GM23338 (cell line): ENCODE measurements around the gene HOXD8. TPM values are rescaled to one million over a fixed set of nuclear protein-coding genes. Genes with fewer than 3 reads are reported as not detected.

ENCODE experiments used
- ATAC-seq: fragments of 200-7000 bp; cut with Tn5 transposase; 3 replicates; pipeline ENCODE4 v1.9.1; 2020
- DNase-seq: peaks from one replicate; pipeline ENCODE4 v3.0.0-alpha.2; 2015; ENCODE audit warnings: low spot score
- H2AFZ ChIP-seq: fragments of 200-600 bp; sonication (generic); 2 replicates; pipeline ENCODE4 v1.8.0; 2016; ENCODE audit warnings: antibody characterized with exemption, mild to moderate bottlenecking, moderate library complexity
- H3F3A ChIP-seq: fragments of 200-600 bp; sonication (generic); replicated peaks from 2 replicates; pipeline ENCODE4 v1.8.0; 2017; ENCODE audit warnings: antibody characterized with exemption, mixed run types, low read depth
- H3K27ac ChIP-seq: fragments of 200-600 bp; sonication (generic); 2 replicates; pipeline ENCODE4 v1.6.1; 2016; ENCODE audit warnings: low read depth
- H3K27me3 ChIP-seq: fragments of 200-600 bp; sonication (generic); 2 replicates; pipeline ENCODE4 v1.8.0; 2016; ENCODE audit warnings: mild to moderate bottlenecking, mixed run types, moderate library complexity; ENCODE audit not compliant: insufficient read depth
- H3K36me3 ChIP-seq: fragments of 200-600 bp; sonication (generic); 2 replicates; pipeline ENCODE4 v1.8.0; 2016; ENCODE audit warnings: mild to moderate bottlenecking; ENCODE audit not compliant: insufficient read depth
- H3K4me1 ChIP-seq: fragments of 200-600 bp; sonication (generic); 2 replicates; pipeline ENCODE4 v1.8.0; 2016; ENCODE audit warnings: mild to moderate bottlenecking, moderate library complexity; ENCODE audit not compliant: insufficient read depth
- H3K4me2 ChIP-seq: fragments of 200-600 bp; sonication (generic); 2 replicates; pipeline ENCODE4 v1.7.1; 2017; ENCODE audit warnings: mixed run types
- H3K4me3 ChIP-seq: fragments of 200-600 bp; sonication (generic); 2 replicates; pipeline ENCODE4 v1.6.1; 2016; ENCODE audit warnings: mixed run types
- H3K79me2 ChIP-seq: fragments of 200-600 bp; sonication (generic); replicated peaks from 2 replicates; pipeline ENCODE4 v1.8.0; 2017; ENCODE audit warnings: mild to moderate bottlenecking; ENCODE audit not compliant: insufficient read depth
- H3K9me2 ChIP-seq: fragments of 200-600 bp; sonication (generic); 2 replicates; pipeline ENCODE4 v1.8.0; 2017; ENCODE audit not compliant: insufficient read depth
- H4K20me1 ChIP-seq: fragments of 200-600 bp; sonication (generic); replicated peaks from 2 replicates; pipeline ENCODE4 v1.8.0; 2017; ENCODE audit warnings: mild to moderate bottlenecking; ENCODE audit not compliant: insufficient read depth
- H3K27ac Mint-ChIP-seq: 2 replicates; pipeline ENCODE4 v1.8.0; 2020; ENCODE audit warnings: inconsistent platforms, mild to moderate bottlenecking, moderate library complexity, mixed read lengths
- H3K27me3 Mint-ChIP-seq: 3 replicates; pipeline ENCODE4 v1.8.0; 2022; ENCODE audit warnings: low read depth, mild to moderate bottlenecking, moderate library complexity, mixed read lengths, inconsistent platforms; ENCODE audit not compliant: insufficient read depth, poor library complexity
- H3K36me3 Mint-ChIP-seq: 3 replicates; pipeline ENCODE4 v1.8.0; 2021; ENCODE audit warnings: low read depth, mild to moderate bottlenecking, inconsistent platforms, moderate library complexity, mixed read lengths
- H3K4me1 Mint-ChIP-seq: 3 replicates; pipeline ENCODE4 v1.8.0; 2020; ENCODE audit warnings: mild to moderate bottlenecking, inconsistent platforms, mixed read lengths
- H3K4me3 Mint-ChIP-seq: 3 replicates; pipeline ENCODE4 v1.8.0; 2021; ENCODE audit warnings: moderate library complexity, mild to moderate bottlenecking, inconsistent platforms, mixed read lengths
- H3K9me3 Mint-ChIP-seq: 3 replicates; pipeline ENCODE4 v1.8.0; 2020; ENCODE audit warnings: moderate library complexity, mild to moderate bottlenecking, inconsistent platforms, mixed read lengths
- CREB1 ChIP-seq: fragments of 250-450 bp; sonication (Bioruptor Pico); IDR thresholded peaks from 2 replicates; pipeline ENCODE4 v1.5.0; 2020; ENCODE audit warnings: low read depth, mild to moderate bottlenecking, moderate library complexity
- EZH2 ChIP-seq: fragments of 200-600 bp; sonication (generic); IDR thresholded peaks from one replicate; pipeline ENCODE4 v1.8.0; 2017; ENCODE audit warnings: antibody characterized with exemption, mild to moderate bottlenecking, low read depth; ENCODE audit not compliant: unreplicated experiment
- EZH2phosphoT487 ChIP-seq: fragments of 200-600 bp; sonication (generic); IDR thresholded peaks from one replicate; pipeline ENCODE4 v1.8.1; 2018; ENCODE audit warnings: antibody characterized with exemption; ENCODE audit not compliant: unreplicated experiment
- JUNB ChIP-seq: IDR thresholded peaks from one replicate; pipeline ENCODE4 v1.6.1; 2016; ENCODE audit warnings: antibody characterized with exemption; ENCODE audit not compliant: unreplicated experiment
- POLR2AphosphoS5 ChIP-seq: IDR thresholded peaks from 2 replicates; pipeline ENCODE4 v1.6.1; 2016; ENCODE audit warnings: antibody characterized with exemption, low read depth
- REST ChIP-seq: IDR thresholded peaks from one replicate; pipeline ENCODE4 v1.6.1; 2018; ENCODE audit warnings: antibody characterized with exemption; ENCODE audit not compliant: unreplicated experiment
- ZNF114 ChIP-seq: fragments of 250-450 bp; sonication (Bioruptor Pico); IDR thresholded peaks from 2 replicates; pipeline ENCODE4 v1.5.0; 2020; ENCODE audit warnings: mild to moderate bottlenecking, moderate library complexity
- polyA plus RNA-seq: library from polyadenylated mRNA; unstranded; fragments of >200 nt; fragmentation: Nextera tagmentation; extraction: Ambion mirVana; gene quantifications from 2 replicates; pipeline ENCODE4 v1.2.1, GENCODE V29; 2016
- total RNA-seq: library from RNA; depleted of rRNA; stranded (reverse); fragments of >200 nt; shearing (Covaris generic); gene quantifications from 2 replicates; pipeline ENCODE4 v1.2.3, GENCODE V29; 2014
- TF ChIP-seq, protein P1 (sequence below): fragments of 250-450 bp; sonication (Bioruptor Pico); IDR thresholded peaks from 2 replicates; pipeline ENCODE4 v1.5.0; 2020; ENCODE audit warnings: mild to moderate bottlenecking, moderate library complexity
- TF ChIP-seq, protein P2 (sequence below): IDR thresholded peaks from 2 replicates; pipeline ENCODE4 v1.6.1; 2016; ENCODE audit warnings: antibody characterized with exemption
- TF ChIP-seq, protein P3 (sequence below), 2 experiments: fragments of 200-600 bp in 1 of 2; sonication (generic) in 1 of 2; conservative IDR thresholded peaks; 2 replicates each; pipeline versions ENCODE4 v1.5.1 to v1.6.1; 2016 to 2017; ENCODE audit warnings: antibody characterized with exemption in 2 of 2, low read depth in 2 of 2, mild to moderate bottlenecking in 2 of 2, moderate library complexity in 1 of 2

Gene HOXD8
- total and polyA plus RNA-seq, 2 experiments from 2014 or later, result not detected

- TF ChIP-seq EZH2 (peak; percentile 93), ZNF114 (no peak), POLR2AphosphoS5 (no peak), EZH2phosphoT487 (peak; percentile 95)
- TF ChIP-seq, protein P1, sequence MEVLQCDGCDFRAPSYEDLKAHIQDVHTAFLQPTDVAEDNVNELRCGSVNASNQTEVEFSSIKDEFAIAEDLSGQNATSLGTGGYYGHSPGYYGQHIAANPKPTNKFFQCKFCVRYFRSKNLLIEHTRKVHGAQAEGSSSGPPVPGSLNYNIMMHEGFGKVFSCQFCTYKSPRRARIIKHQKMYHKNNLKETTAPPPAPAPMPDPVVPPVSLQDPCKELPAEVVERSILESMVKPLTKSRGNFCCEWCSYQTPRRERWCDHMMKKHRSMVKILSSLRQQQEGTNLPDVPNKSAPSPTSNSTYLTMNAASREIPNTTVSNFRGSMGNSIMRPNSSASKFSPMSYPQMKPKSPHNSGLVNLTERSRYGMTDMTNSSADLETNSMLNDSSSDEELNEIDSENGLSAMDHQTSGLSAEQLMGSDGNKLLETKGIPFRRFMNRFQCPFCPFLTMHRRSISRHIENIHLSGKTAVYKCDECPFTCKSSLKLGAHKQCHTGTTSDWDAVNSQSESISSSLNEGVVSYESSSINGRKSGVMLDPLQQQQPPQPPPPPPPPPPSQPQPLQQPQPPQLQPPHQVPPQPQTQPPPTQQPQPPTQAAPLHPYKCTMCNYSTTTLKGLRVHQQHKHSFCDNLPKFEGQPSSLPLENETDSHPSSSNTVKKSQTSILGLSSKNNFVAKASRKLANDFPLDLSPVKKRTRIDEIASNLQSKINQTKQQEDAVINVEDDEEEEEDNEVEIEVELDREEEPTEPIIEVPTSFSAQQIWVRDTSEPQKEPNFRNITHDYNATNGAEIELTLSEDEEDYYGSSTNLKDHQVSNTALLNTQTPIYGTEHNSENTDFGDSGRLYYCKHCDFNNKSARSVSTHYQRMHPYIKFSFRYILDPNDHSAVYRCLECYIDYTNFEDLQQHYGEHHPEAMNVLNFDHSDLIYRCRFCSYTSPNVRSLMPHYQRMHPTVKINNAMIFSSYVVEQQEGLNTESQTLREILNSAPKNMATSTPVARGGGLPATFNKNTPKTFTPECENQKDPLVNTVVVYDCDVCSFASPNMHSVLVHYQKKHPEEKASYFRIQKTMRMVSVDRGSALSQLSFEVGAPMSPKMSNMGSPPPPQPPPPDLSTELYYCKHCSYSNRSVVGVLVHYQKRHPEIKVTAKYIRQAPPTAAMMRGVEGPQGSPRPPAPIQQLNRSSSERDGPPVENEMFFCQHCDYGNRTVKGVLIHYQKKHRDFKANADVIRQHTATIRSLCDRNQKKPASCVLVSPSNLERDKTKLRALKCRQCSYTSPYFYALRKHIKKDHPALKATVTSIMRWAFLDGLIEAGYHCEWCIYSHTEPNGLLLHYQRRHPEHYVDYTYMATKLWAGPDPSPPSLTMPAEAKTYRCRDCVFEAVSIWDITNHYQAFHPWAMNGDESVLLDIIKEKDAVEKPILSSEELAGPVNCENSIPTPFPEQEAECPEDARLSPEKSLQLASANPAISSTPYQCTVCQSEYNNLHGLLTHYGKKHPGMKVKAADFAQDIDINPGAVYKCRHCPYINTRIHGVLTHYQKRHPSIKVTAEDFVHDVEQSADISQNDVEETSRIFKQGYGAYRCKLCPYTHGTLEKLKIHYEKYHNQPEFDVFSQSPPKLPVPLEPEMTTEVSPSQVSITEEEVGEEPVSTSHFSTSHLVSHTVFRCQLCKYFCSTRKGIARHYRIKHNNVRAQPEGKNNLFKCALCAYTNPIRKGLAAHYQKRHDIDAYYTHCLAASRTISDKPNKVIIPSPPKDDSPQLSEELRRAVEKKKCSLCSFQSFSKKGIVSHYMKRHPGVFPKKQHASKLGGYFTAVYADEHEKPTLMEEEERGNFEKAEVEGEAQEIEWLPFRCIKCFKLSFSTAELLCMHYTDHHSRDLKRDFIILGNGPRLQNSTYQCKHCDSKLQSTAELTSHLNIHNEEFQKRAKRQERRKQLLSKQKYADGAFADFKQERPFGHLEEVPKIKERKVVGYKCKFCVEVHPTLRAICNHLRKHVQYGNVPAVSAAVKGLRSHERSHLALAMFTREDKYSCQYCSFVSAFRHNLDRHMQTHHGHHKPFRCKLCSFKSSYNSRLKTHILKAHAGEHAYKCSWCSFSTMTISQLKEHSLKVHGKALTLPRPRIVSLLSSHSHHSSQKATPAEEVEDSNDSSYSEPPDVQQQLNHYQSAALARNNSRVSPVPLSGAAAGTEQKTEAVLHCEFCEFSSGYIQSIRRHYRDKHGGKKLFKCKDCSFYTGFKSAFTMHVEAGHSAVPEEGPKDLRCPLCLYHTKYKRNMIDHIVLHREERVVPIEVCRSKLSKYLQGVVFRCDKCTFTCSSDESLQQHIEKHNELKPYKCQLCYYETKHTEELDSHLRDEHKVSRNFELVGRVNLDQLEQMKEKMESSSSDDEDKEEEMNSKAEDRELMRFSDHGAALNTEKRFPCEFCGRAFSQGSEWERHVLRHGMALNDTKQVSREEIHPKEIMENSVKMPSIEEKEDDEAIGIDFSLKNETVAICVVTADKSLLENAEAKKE, result no peak
These were observed 20.0 kb downstream of the HOXD8 start (continued) for GRCh38 chr2:176149481-176149938.

GRCh38 chr2:176149939-176150583 lies 20.6 kb downstream of the HOXD8 start:
- Histone ChIP-seq H3F3A (peaks cover 30% of the 10 kb centered on the region), H3K27me3 (peaks cover 100% of the 10 kb centered on the region), H3K4me1 (peaks cover 28% of the 10 kb centered on the region), H2AFZ (no peak overlapping the region), H4K20me1 (peaks cover 57% of the 10 kb centered on the region), H3K9me2 (no peaks in the 10 kb centered on the region), H3K79me2 (no peaks in the 10 kb centered on the region), H3K4me3 (no peak overlapping the region), H3K4me2 (no peak overlapping the region), H3K27ac (no peak overlapping the region), H3K36me3 (no peaks in the 10 kb centered on the region)
- ATAC-seq (no peak), DNase-seq (peak; percentile 14)
- H3K36me3 Mint-ChIP-seq, result no peaks in the 10 kb centered on the region
- TF ChIP-seq POLR2AphosphoS5 (no peak), EZH2phosphoT487 (peak; percentile 18), CREB1 (no peak), REST (no peak), EZH2 (peak; percentile 89), JUNB (no peak)
- TF ChIP-seq, protein P2, sequence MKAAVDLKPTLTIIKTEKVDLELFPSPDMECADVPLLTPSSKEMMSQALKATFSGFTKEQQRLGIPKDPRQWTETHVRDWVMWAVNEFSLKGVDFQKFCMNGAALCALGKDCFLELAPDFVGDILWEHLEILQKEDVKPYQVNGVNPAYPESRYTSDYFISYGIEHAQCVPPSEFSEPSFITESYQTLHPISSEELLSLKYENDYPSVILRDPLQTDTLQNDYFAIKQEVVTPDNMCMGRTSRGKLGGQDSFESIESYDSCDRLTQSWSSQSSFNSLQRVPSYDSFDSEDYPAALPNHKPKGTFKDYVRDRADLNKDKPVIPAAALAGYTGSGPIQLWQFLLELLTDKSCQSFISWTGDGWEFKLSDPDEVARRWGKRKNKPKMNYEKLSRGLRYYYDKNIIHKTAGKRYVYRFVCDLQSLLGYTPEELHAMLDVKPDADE, result no peak
- TF ChIP-seq, protein P3, sequence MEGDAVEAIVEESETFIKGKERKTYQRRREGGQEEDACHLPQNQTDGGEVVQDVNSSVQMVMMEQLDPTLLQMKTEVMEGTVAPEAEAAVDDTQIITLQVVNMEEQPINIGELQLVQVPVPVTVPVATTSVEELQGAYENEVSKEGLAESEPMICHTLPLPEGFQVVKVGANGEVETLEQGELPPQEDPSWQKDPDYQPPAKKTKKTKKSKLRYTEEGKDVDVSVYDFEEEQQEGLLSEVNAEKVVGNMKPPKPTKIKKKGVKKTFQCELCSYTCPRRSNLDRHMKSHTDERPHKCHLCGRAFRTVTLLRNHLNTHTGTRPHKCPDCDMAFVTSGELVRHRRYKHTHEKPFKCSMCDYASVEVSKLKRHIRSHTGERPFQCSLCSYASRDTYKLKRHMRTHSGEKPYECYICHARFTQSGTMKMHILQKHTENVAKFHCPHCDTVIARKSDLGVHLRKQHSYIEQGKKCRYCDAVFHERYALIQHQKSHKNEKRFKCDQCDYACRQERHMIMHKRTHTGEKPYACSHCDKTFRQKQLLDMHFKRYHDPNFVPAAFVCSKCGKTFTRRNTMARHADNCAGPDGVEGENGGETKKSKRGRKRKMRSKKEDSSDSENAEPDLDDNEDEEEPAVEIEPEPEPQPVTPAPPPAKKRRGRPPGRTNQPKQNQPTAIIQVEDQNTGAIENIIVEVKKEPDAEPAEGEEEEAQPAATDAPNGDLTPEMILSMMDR (conservative IDR thresholded peaks at IDR 0.05; ENCODE audit: low read depth in 2 of 2), result no peak
- 0 out of 3 replicates have a peak, but pooled peaks cover 2% of the 10 kb centered on the region for H3K9me3 Mint-ChIP-seq
- H3K27ac Mint-ChIP-seq, result no peak overlapping the region
- no peak overlapping the region; the same call in 2 of the 3 replicates for H3K4me3 Mint-ChIP-seq
- H3K27me3 Mint-ChIP-seq, result peaks cover 99% of the 10 kb centered on the region
- peaks cover 16% of the 10 kb centered on the region for H3K4me1 Mint-ChIP-seq
